PC-3 (cell line): ENCODE results near the gene LRRC3.

Experiments used
- EZH2 ChIP-seq: fragments of 300-600 bp; sonication (generic); IDR thresholded peaks from one replicate; pipeline ENCODE4 v1.6.1; 2017; ENCODE audit warnings: antibody characterized with exemption, mild to moderate bottlenecking, low read length; ENCODE audit not compliant: unreplicated experiment
- TF ChIP-seq, protein P1 (sequence below): fragments of 300-600 bp; sonication (generic); conservative IDR thresholded peaks from 2 replicates; pipeline ENCODE4 v1.5.1; 2017; ENCODE audit warnings: antibody characterized with exemption, low read depth, mild to moderate bottlenecking, low read length

DNA sequence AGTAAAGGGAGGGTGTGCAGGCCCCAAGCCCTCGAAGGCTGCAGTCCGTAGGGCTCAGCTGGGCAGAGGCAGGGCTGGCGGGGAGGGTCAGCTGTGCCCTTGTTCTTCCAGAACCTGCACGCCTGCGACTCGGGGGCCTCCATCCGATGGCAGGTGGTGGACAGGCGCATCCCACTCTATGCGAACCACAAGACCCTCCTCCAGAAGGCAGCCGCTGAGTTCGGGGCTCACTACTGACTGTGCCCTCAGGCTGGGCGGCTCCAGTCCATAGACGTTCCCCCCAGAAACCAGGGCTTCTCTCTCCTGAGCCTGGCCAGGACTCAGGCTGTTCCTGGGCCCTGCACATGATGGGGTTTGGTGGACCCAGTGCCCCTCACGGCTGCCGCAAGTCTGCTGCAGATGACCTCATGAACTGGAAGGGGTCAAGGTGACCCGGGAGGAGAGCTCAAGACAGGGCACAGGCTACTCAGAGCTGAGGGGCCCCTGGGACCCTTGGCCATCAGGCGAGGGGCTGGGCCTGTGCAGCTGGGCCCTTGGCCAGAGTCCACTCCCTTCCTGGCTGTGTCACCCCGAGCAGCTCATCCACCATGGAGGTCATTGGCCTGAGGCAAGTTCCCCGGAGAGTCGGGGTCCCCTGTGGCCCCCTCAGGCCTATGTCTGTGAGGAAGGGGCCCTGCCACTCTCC lies 13.6 kb upstream of the LRRC3 start:
- TF ChIP-seq, protein P1, sequence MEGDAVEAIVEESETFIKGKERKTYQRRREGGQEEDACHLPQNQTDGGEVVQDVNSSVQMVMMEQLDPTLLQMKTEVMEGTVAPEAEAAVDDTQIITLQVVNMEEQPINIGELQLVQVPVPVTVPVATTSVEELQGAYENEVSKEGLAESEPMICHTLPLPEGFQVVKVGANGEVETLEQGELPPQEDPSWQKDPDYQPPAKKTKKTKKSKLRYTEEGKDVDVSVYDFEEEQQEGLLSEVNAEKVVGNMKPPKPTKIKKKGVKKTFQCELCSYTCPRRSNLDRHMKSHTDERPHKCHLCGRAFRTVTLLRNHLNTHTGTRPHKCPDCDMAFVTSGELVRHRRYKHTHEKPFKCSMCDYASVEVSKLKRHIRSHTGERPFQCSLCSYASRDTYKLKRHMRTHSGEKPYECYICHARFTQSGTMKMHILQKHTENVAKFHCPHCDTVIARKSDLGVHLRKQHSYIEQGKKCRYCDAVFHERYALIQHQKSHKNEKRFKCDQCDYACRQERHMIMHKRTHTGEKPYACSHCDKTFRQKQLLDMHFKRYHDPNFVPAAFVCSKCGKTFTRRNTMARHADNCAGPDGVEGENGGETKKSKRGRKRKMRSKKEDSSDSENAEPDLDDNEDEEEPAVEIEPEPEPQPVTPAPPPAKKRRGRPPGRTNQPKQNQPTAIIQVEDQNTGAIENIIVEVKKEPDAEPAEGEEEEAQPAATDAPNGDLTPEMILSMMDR: no peak
- no peak for TF ChIP-seq EZH2
